Heart right ventricle (tissue), 16 donors: ENCODE results near the gene CYRIA. TPM values are rescaled to one million over a fixed set of nuclear protein-coding genes. Genes with fewer than 3 reads are reported as not detected.

Experiments used
- ATAC-seq, 8 donors: fragments of 200-7000 bp; cut with Tn5 transposase; one replicate each; pipeline ENCODE4 v1.9.1; 2020; ENCODE audit warnings: mild to moderate bottlenecking in 8 of 8, moderate library complexity in 8 of 8, moderate number of reproducible peaks in 1 of 8
- DNase-seq, 2 donors: peaks; one replicate each; pipeline ENCODE4 v3.0.0-alpha.2; 2020
- H3K27ac ChIP-seq, 10 donors: fragments of 200-600 bp; sonication (generic) in 2 of 10; one replicate each; pipeline versions ENCODE4 v1.5.0 to v1.8.0; 2020 to 2022; ENCODE audit warnings: mild to moderate bottlenecking in 3 of 10
- H3K27me3 ChIP-seq, 7 donors: fragments of 200-600 bp; one replicate each; pipeline ENCODE4 v1.8.0; 2021 to 2022; ENCODE audit warnings: mild to moderate bottlenecking in 2 of 7
- H3K36me3 ChIP-seq, 9 donors: fragments of 200-600 bp; sonication (generic) in 1 of 9; one replicate each; pipeline versions ENCODE4 v1.5.0 to v1.8.0; 2020 to 2022; ENCODE audit warnings: mild to moderate bottlenecking in 2 of 9
- H3K4me1 ChIP-seq, 9 donors: fragments of 200-600 bp; sonication (generic) in 1 of 9; one replicate each; pipeline versions ENCODE4 v1.5.0 to v1.8.0; 2020 to 2022; ENCODE audit warnings: mild to moderate bottlenecking in 4 of 9
- H3K4me3 ChIP-seq, 10 donors: fragments of 200-600 bp; sonication (generic) in 2 of 10; one replicate each; pipeline versions ENCODE4 v1.5.0 to v1.8.0; 2020 to 2022; ENCODE audit warnings: mild to moderate bottlenecking in 7 of 10, moderate library complexity in 2 of 10
- H3K9me3 ChIP-seq, 11 donors: fragments of 200-600 bp in 10 of 11; sonication (generic) in 2 of 11; one replicate each; pipeline versions ENCODE4 v1.5.0 to v1.8.0; 2013 to 2022; ENCODE audit warnings: mild to moderate bottlenecking in 2 of 11, control low read depth in 1 of 11, moderate library complexity in 1 of 11
- WGBS, 2 donors: extraction: QIAGEN DNeasy Blood & Tissue Kit; methylation state at CpG; one replicate each; pipeline ENCODE4 v1.1.7; 2013; ENCODE audit warnings: inconsistent platforms in 1 of 2; 5-methylcytosine and 5-hydroxymethylcytosine counted together
- intact Hi-C, 10 donors: fragments of 100-400 bp; cut with DNase I; formaldehyde crosslinking; loops; one replicate each; pipeline versions ENCODE4 v1.11.1 to v1.14.2; 2022
- polyA plus RNA-seq, 2 donors: library from polyadenylated mRNA; stranded (reverse); fragments of 200-250 nt; gene quantifications; one replicate each; pipeline ENCODE4 v1.2.3, GENCODE V29; 2013
- total RNA-seq, 10 donors: library from RNA; stranded (reverse); fragmentation: NEBNext Ultra II Directional in 3 of 10; extraction: Animal tissue kit (Norgen Biotek cat#: 25700) in 3 of 10; gene quantifications; one replicate each; pipeline versions ENCODE4 v1.2.1 to v1.2.4, GENCODE V29; 2021 to 2023
- TF ChIP-seq, protein P1 (sequence below), 9 donors: fragments of 200-600 bp; sonication (generic) in 2 of 9; IDR thresholded peaks; one replicate each; pipeline versions ENCODE4 v1.5.0 to v1.8.0; 2021 to 2022; ENCODE audit warnings: antibody characterized with exemption in 9 of 9, mild to moderate bottlenecking in 5 of 9, moderate library complexity in 1 of 9
- donor health status: Arrhythmogenic right ventricular cardiomyopathy.
- donor health status: ischemic (EF 13 %, LVEDD 7.1; RV severe dilation, severe dysfunction).
- donor health status: healthy with polysubstance abuse.
- donor health status: DM: no; HTN: yes; CAD: no.
- donor health status: DM: no; HTN: no; CAD: no.
- donor health status: ischemic (EF 25% LVEDD 6.9; RV normal size, moderate dysfunction).
- donor health status: ischemic (EF 25% LVEDD 5.7; RV mildly dilated, moderate dysfunction).
- donor health status: healthy.
- donor health status: DM: yes; HTN: yes; CAD: no.
- donor health status: Ischemic cardiomyopathy.
- donor health status: ischemic (EF 35%, LVEDD 5.7; RV mildly dilated, moderate dysfunction).
- donor health status: nonischemic (EF 11% LVEDD 7.7; RV severe dilation, severe dysfunction).
- donor health status: DM: yes; HTN: yes; CAD: no.
- donor health status: PGD.
- donor health status: ischemic (EF 29% LVEDD 5.4; RV normal size, mild dysfunction).
- donor health status: nonischemic (EF 23%, LVEDD 6.1; RV moderate dilation, normal function).

Gene CYRIA
- total and polyA plus RNA-seq, 12 donors = 1.2 to 10.6 (median 3.1) TPM

DNA sequence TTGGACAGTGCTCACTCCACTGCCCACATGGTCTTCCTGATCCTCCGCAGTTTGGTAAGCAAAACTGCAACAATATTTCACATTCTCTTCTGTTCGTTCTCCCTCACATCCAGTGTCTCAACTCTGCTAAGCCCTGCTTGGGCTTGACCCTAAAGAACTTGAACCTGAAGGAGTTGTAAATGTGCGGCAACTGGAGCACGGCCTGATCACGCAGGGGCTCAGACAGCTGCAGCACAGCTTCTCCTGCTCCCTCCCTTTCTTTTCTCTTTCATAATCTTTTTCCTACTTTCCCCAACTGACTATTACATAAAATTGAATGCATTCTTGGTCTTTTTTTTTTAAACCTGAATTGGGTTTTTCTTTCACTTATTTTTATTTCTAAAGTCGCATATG lies 10.2 kb downstream of the CYRIA start:
- TF ChIP-seq, protein P1, sequence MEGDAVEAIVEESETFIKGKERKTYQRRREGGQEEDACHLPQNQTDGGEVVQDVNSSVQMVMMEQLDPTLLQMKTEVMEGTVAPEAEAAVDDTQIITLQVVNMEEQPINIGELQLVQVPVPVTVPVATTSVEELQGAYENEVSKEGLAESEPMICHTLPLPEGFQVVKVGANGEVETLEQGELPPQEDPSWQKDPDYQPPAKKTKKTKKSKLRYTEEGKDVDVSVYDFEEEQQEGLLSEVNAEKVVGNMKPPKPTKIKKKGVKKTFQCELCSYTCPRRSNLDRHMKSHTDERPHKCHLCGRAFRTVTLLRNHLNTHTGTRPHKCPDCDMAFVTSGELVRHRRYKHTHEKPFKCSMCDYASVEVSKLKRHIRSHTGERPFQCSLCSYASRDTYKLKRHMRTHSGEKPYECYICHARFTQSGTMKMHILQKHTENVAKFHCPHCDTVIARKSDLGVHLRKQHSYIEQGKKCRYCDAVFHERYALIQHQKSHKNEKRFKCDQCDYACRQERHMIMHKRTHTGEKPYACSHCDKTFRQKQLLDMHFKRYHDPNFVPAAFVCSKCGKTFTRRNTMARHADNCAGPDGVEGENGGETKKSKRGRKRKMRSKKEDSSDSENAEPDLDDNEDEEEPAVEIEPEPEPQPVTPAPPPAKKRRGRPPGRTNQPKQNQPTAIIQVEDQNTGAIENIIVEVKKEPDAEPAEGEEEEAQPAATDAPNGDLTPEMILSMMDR (IDR thresholded peaks at IDR 0.05) = no peak
- WGBS, 2 donors = 79 to 92% methylated on average over 6 of the region's 6 CpGs
- Histone ChIP-seq H3K27ac (peak overlapping the region in 7 of 10 donors; percentile 21 to 87 (median 54)), H3K27me3 (no peaks in the 10 kb centered on the region), H3K36me3 (peaks cover 0 to 6% (median 0%) of the 10 kb centered on the region in 9 donors), H3K4me1 (peaks cover 10 to 100% (median 82%) of the 10 kb centered on the region in 9 donors), H3K4me3 (no peak overlapping the region), H3K9me3 (no peaks in the 10 kb centered on the region)
- no peak for DNase-seq
- peak in 1 of 8 donors; percentile 11 for ATAC-seq
- intact Hi-C loops = loop anchor here in 1 of 10 donors (5.0 kb wide), 1 partner anchor 38 kb away; no protein-coding TSS in a partner anchor

DNA sequence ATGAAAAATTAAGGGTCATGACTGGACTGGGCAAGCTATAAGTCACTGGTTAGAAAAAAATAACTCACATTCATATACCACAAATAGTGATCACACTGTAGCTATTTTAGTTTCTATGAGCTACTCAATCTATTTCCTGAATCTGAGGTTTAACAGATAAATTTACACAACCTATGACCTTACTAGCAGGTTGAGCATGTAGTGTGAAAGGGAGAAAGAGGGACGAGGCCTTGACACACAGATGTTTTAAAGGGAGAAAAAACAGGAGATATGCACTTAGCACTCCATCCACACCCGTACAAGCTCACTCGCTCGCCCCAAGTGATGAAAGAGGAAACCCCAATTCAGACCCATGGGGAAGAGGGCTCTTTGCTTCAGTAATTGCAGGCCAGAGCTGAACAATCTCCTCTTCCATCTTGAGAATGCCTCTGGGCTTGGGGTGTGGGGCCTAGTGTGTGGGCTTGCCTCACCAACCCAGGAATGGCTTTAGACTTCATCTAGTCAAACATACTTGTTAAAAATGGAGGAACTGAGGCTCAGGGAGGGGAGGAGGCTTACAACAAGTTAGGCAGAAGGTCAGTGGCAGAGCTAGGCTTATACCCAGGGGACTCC lies 10.7 kb downstream of the CYRIA start:
- Histone ChIP-seq H3K27me3 (no peaks in the 10 kb centered on the region), H3K27ac (peak overlapping the region in 7 of 10 donors; percentile 21 to 87 (median 54)), H3K9me3 (no peaks in the 10 kb centered on the region), H3K36me3 (peaks cover 0 to 6% (median 0%) of the 10 kb centered on the region in 9 donors), H3K4me1 (peaks cover 10 to 100% (median 81%) of the 10 kb centered on the region in 9 donors), H3K4me3 (no peak overlapping the region)
- ATAC-seq = no peak
- intact Hi-C loops = loop anchor here in 2 of 10 donors (5.0 kb wide), 1 partner anchor 38 kb away; no protein-coding TSS in a partner anchor
- 86 to 91% methylated on average over 4 of the region's 4 CpGs for WGBS, 2 donors
- no peak for DNase-seq
- TF ChIP-seq, protein P1 (IDR thresholded peaks at IDR 0.05) = no peak

DNA sequence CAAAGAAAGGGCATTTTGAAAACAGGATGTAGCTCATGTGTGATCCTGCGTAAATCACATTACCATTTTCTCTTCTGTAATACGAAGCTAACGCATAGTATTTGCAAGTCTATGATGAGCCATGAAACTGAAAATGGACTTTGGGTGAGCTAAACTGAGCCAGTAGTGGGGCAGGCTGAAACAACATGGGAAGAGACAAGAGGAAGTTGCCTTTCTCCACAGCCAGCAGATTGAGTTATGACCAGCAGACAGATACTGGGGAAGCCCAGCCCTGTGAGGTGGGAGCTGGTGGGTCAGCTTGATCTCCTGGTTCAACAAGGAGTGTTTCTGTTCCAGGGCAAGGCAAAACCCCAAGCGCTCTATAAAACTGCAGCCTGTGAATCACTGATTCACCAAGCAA lies 11.8 kb downstream of the CYRIA start:
- intact Hi-C loops = loop anchor here in 1 of 10 donors (5.0 kb wide), 1 partner anchor 36 kb away; no protein-coding TSS in a partner anchor
- 80 to 92% methylated on average over 4 of the region's 4 CpGs for WGBS, 2 donors
- Histone ChIP-seq H3K4me1 (peaks cover 9 to 97% (median 80%) of the 10 kb centered on the region in 9 donors), H3K36me3 (no peaks in the 10 kb centered on the region), H3K27me3 (no peaks in the 10 kb centered on the region), H3K4me3 (no peak overlapping the region), H3K9me3 (no peaks in the 10 kb centered on the region), H3K27ac (peak overlapping the region in 8 of 10 donors; percentile 13 to 87 (median 67))
- TF ChIP-seq, protein P1 (IDR thresholded peaks at IDR 0.05) = no peak
- DNase-seq (no peak), ATAC-seq (peak in 1 of 8 donors; percentile 8)

DNA sequence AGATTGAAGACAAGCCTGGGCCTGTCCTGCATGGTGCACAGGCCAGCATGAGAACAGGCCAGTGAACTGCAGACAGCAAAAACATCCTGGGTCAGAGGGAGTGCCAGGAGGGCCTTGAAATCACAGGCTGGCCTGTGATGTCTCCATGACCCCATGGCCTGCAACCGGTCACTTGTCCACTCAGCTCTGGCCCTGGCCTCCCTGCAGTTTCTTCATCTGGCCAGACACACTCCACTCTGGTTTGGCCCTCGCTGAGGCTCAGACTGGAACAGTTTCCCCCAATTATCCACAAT lies 12.6 kb downstream of the CYRIA start:
- 69 to 75% methylated on average over 2 of the region's 2 CpGs for WGBS, 2 donors
- intact Hi-C loops = loop anchor here in 1 of 10 donors (5.0 kb wide), 1 partner anchor 36 kb away; no protein-coding TSS in a partner anchor

More for the DNA sequence above, 12.6 kb downstream of the CYRIA start:
- no peak overlapping the region for H3K4me3 ChIP-seq
- peaks cover 7 to 94% (median 76%) of the 10 kb centered on the region in 9 donors for H3K4me1 ChIP-seq
- no peaks in the 10 kb centered on the region for H3K9me3 ChIP-seq
- H3K27ac ChIP-seq = peak overlapping the region in 9 of 10 donors; percentile 28 to 87 (median 59)
- no peak for DNase-seq
- no peaks in the 10 kb centered on the region for H3K36me3 ChIP-seq
- no peaks in the 10 kb centered on the region for H3K27me3 ChIP-seq
- ATAC-seq = peak; percentile 19 to 70 (median 34)
- TF ChIP-seq, protein P1 (IDR thresholded peaks at IDR 0.05) = no peak
